ENCODE results near the gene CMC2. TPM values are rescaled to one million over a fixed set of nuclear protein-coding genes. Genes with fewer than 3 reads are reported as not detected.

The CMC2 gene
- total and polyA plus RNA-seq, 2 donors from 2014 or later: 33.4 to 146 TPM

- intact Hi-C loops (cut with DNase I): no loop called here
- H3K27ac ChIP-seq (ENCODE audit: low read depth in 2 of 2, low read length in 2 of 2): no peak overlapping the region
- no peaks in the 10 kb centered on the region for H3K36me3 ChIP-seq (ENCODE audit: control insufficient read depth in 2 of 3, insufficient read depth in 3 of 3, low read length in 3 of 3)
These were observed 12.2 kb downstream of the CMC2 start for GRCh38 chr16:80994451-80994850.

GRCh38 chr16:80993834-80994233 is 12.9 kb downstream of the CMC2 start:
- TF ChIP-seq CTCF (IDR thresholded peaks at IDR 0.05; ENCODE audit: borderline replicate concordance, extremely low read depth, insufficient read depth): no peak
- H3K4me1 ChIP-seq (ENCODE audit: control insufficient read depth in 2 of 3, insufficient read depth in 2 of 3, low read depth in 1 of 3, low read length in 3 of 3): peaks cover 0 to 2% (median 0%) of the 10 kb centered on the region in 3 donors
- H3K36me3 ChIP-seq (ENCODE audit: control insufficient read depth in 2 of 3, insufficient read depth in 3 of 3, low read length in 3 of 3): no peaks in the 10 kb centered on the region
- no peak overlapping the region for H3K27ac ChIP-seq (ENCODE audit: low read depth in 2 of 2, low read length in 2 of 2)
- H3K9ac ChIP-seq (ENCODE audit: low read length in 3 of 3): no peak overlapping the region
- FAIRE-seq: no peak
- intact Hi-C loops (cut with DNase I): no loop called here
- no peak overlapping the region for H3K4me3 ChIP-seq (ENCODE audit: low read length in 3 of 3)
- H3K9me3 ChIP-seq (ENCODE audit: control insufficient read depth in 2 of 3, insufficient read depth in 1 of 3, low read length in 3 of 3): no peaks in the 10 kb centered on the region
- H3K27me3 ChIP-seq (ENCODE audit: control insufficient read depth, insufficient read depth, low read length): no peaks in the 10 kb centered on the region
- no peak for DNase-seq

More at GRCh38 chr16:80994451-80994850, 12.2 kb downstream of the CMC2 start:
- no peak for FAIRE-seq
- no peak for DNase-seq
- no peak overlapping the region for H3K4me3 ChIP-seq (ENCODE audit: low read length in 3 of 3)
- H3K9ac ChIP-seq (ENCODE audit: low read length in 3 of 3): no peak overlapping the region
- no peaks in the 10 kb centered on the region for H3K27me3 ChIP-seq (ENCODE audit: control insufficient read depth, insufficient read depth, low read length)
- no peak for TF ChIP-seq CTCF (IDR thresholded peaks at IDR 0.05; ENCODE audit: borderline replicate concordance, extremely low read depth, insufficient read depth)
- H3K9me3 ChIP-seq (ENCODE audit: control insufficient read depth in 2 of 3, insufficient read depth in 1 of 3, low read length in 3 of 3): no peaks in the 10 kb centered on the region
- H3K4me1 ChIP-seq (ENCODE audit: control insufficient read depth in 2 of 3, insufficient read depth in 2 of 3, low read depth in 1 of 3, low read length in 3 of 3): peaks cover 0 to 2% (median 0%) of the 10 kb centered on the region in 3 donors

- DNase-seq (no peak), FAIRE-seq (no peak)
- Histone ChIP-seq H3K36me3 (ENCODE audit: control insufficient read depth in 2 of 3, insufficient read depth in 3 of 3, low read length in 3 of 3) (no peaks in the 10 kb centered on the region), H3K9ac (ENCODE audit: low read length in 3 of 3) (no peak overlapping the region), H3K27ac (ENCODE audit: low read depth in 2 of 2, low read length in 2 of 2) (no peak overlapping the region), H3K9me3 (ENCODE audit: control insufficient read depth in 2 of 3, insufficient read depth in 1 of 3, low read length in 3 of 3) (no peaks in the 10 kb centered on the region), H3K4me3 (ENCODE audit: low read length in 3 of 3) (no peak overlapping the region), H3K4me1 (ENCODE audit: control insufficient read depth in 2 of 3, insufficient read depth in 2 of 3, low read depth in 1 of 3, low read length in 3 of 3) (peaks cover 0 to 2% (median 0%) of the 10 kb centered on the region in 3 donors), H3K27me3 (ENCODE audit: control insufficient read depth, insufficient read depth, low read length) (no peaks in the 10 kb centered on the region)
- no peak for TF ChIP-seq CTCF (IDR thresholded peaks at IDR 0.05; ENCODE audit: borderline replicate concordance, extremely low read depth, insufficient read depth)
- intact Hi-C loops (cut with DNase I): no loop called here
These were observed 13.4 kb downstream of the CMC2 start for GRCh38 chr16:80993307-80993706.

GRCh38 chr16:80992676-80993293 is 13.9 kb downstream of the CMC2 start:
- H3K4me1 ChIP-seq (ENCODE audit: control insufficient read depth in 2 of 3, insufficient read depth in 2 of 3, low read depth in 1 of 3, low read length in 3 of 3): peaks cover 0 to under 1% (median 0%) of the 10 kb centered on the region in 3 donors
- H3K36me3 ChIP-seq (ENCODE audit: control insufficient read depth in 2 of 3, insufficient read depth in 3 of 3, low read length in 3 of 3): no peaks in the 10 kb centered on the region
- no peaks in the 10 kb centered on the region for H3K9me3 ChIP-seq (ENCODE audit: control insufficient read depth in 2 of 3, insufficient read depth in 1 of 3, low read length in 3 of 3)
- intact Hi-C loops (cut with DNase I): no loop called here
- no peak overlapping the region for H3K27ac ChIP-seq (ENCODE audit: low read depth in 2 of 2, low read length in 2 of 2)
- FAIRE-seq: no peak
- TF ChIP-seq CTCF (IDR thresholded peaks at IDR 0.05; ENCODE audit: borderline replicate concordance, extremely low read depth, insufficient read depth): no peak
- DNase-seq: no peak
- no peak overlapping the region for H3K4me3 ChIP-seq (ENCODE audit: low read length in 3 of 3)
- H3K27me3 ChIP-seq (ENCODE audit: control insufficient read depth, insufficient read depth, low read length): no peaks in the 10 kb centered on the region
- H3K9ac ChIP-seq (ENCODE audit: low read length in 3 of 3): no peak overlapping the region

Measured in kidney (tissue), 14 donors.